Esophagus (tissue), 2 donors: ENCODE measurements around the gene KCMF1. TPM values are rescaled to one million over a fixed set of nuclear protein-coding genes. Genes with fewer than 3 reads are reported as not detected.

Experiments used
- H3K27ac ChIP-seq, 2 donors: one replicate each; pipeline ENCODE4 v1.5.1; 2013; ENCODE audit warnings: low read depth in 2 of 2, mild to moderate bottlenecking in 2 of 2, inconsistent platforms in 1 of 2, low read length in 1 of 2, moderate library complexity in 1 of 2
- H3K27me3 ChIP-seq, 2 donors: one replicate each; pipeline ENCODE4 v1.6.1; 2013; ENCODE audit warnings: low read length in 2 of 2, control low read depth in 1 of 2, mild to moderate bottlenecking in 1 of 2; ENCODE audit not compliant: insufficient read depth in 2 of 2, control insufficient read depth in 1 of 2
- H3K36me3 ChIP-seq, 2 donors: one replicate each; pipeline ENCODE4 v1.6.1; 2013; ENCODE audit warnings: low read length in 1 of 2; ENCODE audit not compliant: control insufficient read depth in 2 of 2, insufficient read depth in 2 of 2
- H3K4me1 ChIP-seq, 2 donors: one replicate each; pipeline ENCODE4 v1.6.1; 2013; ENCODE audit warnings: low read length in 1 of 2; ENCODE audit not compliant: control insufficient read depth in 2 of 2, insufficient read depth in 2 of 2
- H3K4me3 ChIP-seq, 2 donors: one replicate each; pipeline ENCODE4 v1.5.1; 2013; ENCODE audit warnings: low read length in 2 of 2, mild to moderate bottlenecking in 2 of 2, low read depth in 1 of 2, moderate library complexity in 1 of 2
- H3K9me3 ChIP-seq, 2 donors: one replicate each; pipeline ENCODE4 v1.6.1; 2013; ENCODE audit warnings: mild to moderate bottlenecking in 2 of 2, low read depth in 1 of 2, low read length in 1 of 2, moderate library complexity in 1 of 2; ENCODE audit not compliant: control insufficient read depth in 2 of 2, insufficient read depth in 1 of 2
- WGBS, 2 donors: extraction: QIAGEN DNeasy Blood & Tissue Kit; methylation state at CpG; one replicate each; pipeline ENCODE4 v1.1.7; 2013; 5-methylcytosine and 5-hydroxymethylcytosine counted together
- polyA plus RNA-seq, 2 donors: library from polyadenylated mRNA; stranded (reverse); fragments of 200-250 nt; gene quantifications; one replicate each; pipeline ENCODE4 v1.2.3, GENCODE V29; 2013
- donor health status: healthy with polysubstance abuse.
- donor health status: Bipolar disorder and iron deficiency.

The KCMF1 gene
- polyA plus RNA-seq, 2 donors = 33.7 to 52.7 TPM

GRCh38 chr2:85085563-85085962 is 114.6 kb downstream of the KCMF1 start:
- Histone ChIP-seq H3K27me3 (no peaks in the 10 kb centered on the region), H3K4me3 (no peak overlapping the region), H3K4me1 (no peaks in the 10 kb centered on the region), H3K27ac (no peak overlapping the region), H3K9me3 (peaks cover 0 to 3% of the 10 kb centered on the region in 2 donors), H3K36me3 (no peaks in the 10 kb centered on the region)
- WGBS, 2 donors = 60 to 72% methylated on average over 3 of the region's 3 CpGs

- Histone ChIP-seq H3K4me1 (no peaks in the 10 kb centered on the region), H3K36me3 (no peaks in the 10 kb centered on the region), H3K9me3 (no peaks in the 10 kb centered on the region), H3K27ac (no peak overlapping the region), H3K4me3 (no peak overlapping the region), H3K27me3 (no peaks in the 10 kb centered on the region)
- 49 to 54% methylated on average over 5 of the region's 5 CpGs for WGBS, 2 donors
These were observed 116.6 kb downstream of the KCMF1 start for GRCh38 chr2:85087541-85087940.

- no peak overlapping the region for H3K4me3 ChIP-seq
- H3K36me3 ChIP-seq = no peaks in the 10 kb centered on the region
- H3K4me1 ChIP-seq = no peaks in the 10 kb centered on the region
- no peaks in the 10 kb centered on the region for H3K9me3 ChIP-seq
- H3K27ac ChIP-seq = no peak overlapping the region
- 77 to 92% methylated on average over 2 of the region's 2 CpGs for WGBS, 2 donors
- H3K27me3 ChIP-seq = no peaks in the 10 kb centered on the region
These were observed 118.0 kb downstream of the KCMF1 start for GRCh38 chr2:85088921-85089320.

- Histone ChIP-seq H3K4me1 (no peaks in the 10 kb centered on the region), H3K4me3 (no peak overlapping the region), H3K27ac (no peak overlapping the region), H3K36me3 (no peaks in the 10 kb centered on the region), H3K9me3 (no peaks in the 10 kb centered on the region), H3K27me3 (no peaks in the 10 kb centered on the region)
- 58 to 65% methylated on average over 6 of the region's 6 CpGs for WGBS, 2 donors
These were observed 118.6 kb downstream of the KCMF1 start for GRCh38 chr2:85089585-85089984.

- H3K4me1 ChIP-seq = no peaks in the 10 kb centered on the region
- H3K36me3 ChIP-seq = no peaks in the 10 kb centered on the region
- H3K9me3 ChIP-seq = no peaks in the 10 kb centered on the region
- no peaks in the 10 kb centered on the region for H3K27me3 ChIP-seq
- WGBS, 2 donors = 46 to 58% methylated on average over 2 of the region's 2 CpGs
- H3K4me3 ChIP-seq = no peak overlapping the region
- peak overlapping the region; percentile 67 to 78 for H3K27ac ChIP-seq
These were observed 120.9 kb downstream of the KCMF1 start for GRCh38 chr2:85091838-85092237.

GRCh38 chr2:85095094-85095493 is 124.1 kb downstream of the KCMF1 start:
- no peaks in the 10 kb centered on the region for H3K27me3 ChIP-seq
- H3K36me3 ChIP-seq = no peaks in the 10 kb centered on the region
- 67 to 73% methylated on average over 2 of the region's 2 CpGs for WGBS, 2 donors
- no peak overlapping the region for H3K27ac ChIP-seq
- no peaks in the 10 kb centered on the region for H3K4me1 ChIP-seq
- H3K9me3 ChIP-seq = no peaks in the 10 kb centered on the region
- H3K4me3 ChIP-seq = no peak overlapping the region

GRCh38 chr2:85096616-85097015 is 125.7 kb downstream of the KCMF1 start:
- no peaks in the 10 kb centered on the region for H3K27me3 ChIP-seq
- WGBS, 2 donors = 81 to 86% methylated on average over 6 of the region's 6 CpGs
- no peaks in the 10 kb centered on the region for H3K9me3 ChIP-seq
- no peaks in the 10 kb centered on the region for H3K36me3 ChIP-seq
- no peak overlapping the region for H3K27ac ChIP-seq
- no peak overlapping the region for H3K4me3 ChIP-seq
- no peaks in the 10 kb centered on the region for H3K4me1 ChIP-seq

- no peaks in the 10 kb centered on the region for H3K27me3 ChIP-seq
- H3K36me3 ChIP-seq = no peaks in the 10 kb centered on the region
- 84% methylated on average over 1 of the region's 1 CpG for WGBS, 2 donors
- no peaks in the 10 kb centered on the region for H3K9me3 ChIP-seq
- no peak overlapping the region for H3K27ac ChIP-seq
- H3K4me1 ChIP-seq = no peaks in the 10 kb centered on the region
- no peak overlapping the region for H3K4me3 ChIP-seq
These were observed 133.3 kb downstream of the KCMF1 start for GRCh38 chr2:85104228-85104627.

GRCh38 chr2:85106489-85107180 is 135.7 kb downstream of the KCMF1 start:
- 69 to 79% methylated on average over 8 of the region's 8 CpGs for WGBS, 2 donors
- H3K9me3 ChIP-seq = no peaks in the 10 kb centered on the region
- H3K27me3 ChIP-seq = no peaks in the 10 kb centered on the region

More at GRCh38 chr2:85106489-85107180, 135.7 kb downstream of the KCMF1 start:
- H3K4me1 ChIP-seq = no peaks in the 10 kb centered on the region
- H3K27ac ChIP-seq = no peak overlapping the region
- H3K36me3 ChIP-seq = no peaks in the 10 kb centered on the region
- no peak overlapping the region for H3K4me3 ChIP-seq
